C1 segment of cervical spinal cord (tissue), 14 donors: ENCODE measurements around the gene DMBX1.

Experiments used
- DNase-seq, 14 donors: peaks; one replicate each; lab custom pipeline; 2025; lab: John Stamatoyannopoulos, UW

DMBX1 gene

DNA sequence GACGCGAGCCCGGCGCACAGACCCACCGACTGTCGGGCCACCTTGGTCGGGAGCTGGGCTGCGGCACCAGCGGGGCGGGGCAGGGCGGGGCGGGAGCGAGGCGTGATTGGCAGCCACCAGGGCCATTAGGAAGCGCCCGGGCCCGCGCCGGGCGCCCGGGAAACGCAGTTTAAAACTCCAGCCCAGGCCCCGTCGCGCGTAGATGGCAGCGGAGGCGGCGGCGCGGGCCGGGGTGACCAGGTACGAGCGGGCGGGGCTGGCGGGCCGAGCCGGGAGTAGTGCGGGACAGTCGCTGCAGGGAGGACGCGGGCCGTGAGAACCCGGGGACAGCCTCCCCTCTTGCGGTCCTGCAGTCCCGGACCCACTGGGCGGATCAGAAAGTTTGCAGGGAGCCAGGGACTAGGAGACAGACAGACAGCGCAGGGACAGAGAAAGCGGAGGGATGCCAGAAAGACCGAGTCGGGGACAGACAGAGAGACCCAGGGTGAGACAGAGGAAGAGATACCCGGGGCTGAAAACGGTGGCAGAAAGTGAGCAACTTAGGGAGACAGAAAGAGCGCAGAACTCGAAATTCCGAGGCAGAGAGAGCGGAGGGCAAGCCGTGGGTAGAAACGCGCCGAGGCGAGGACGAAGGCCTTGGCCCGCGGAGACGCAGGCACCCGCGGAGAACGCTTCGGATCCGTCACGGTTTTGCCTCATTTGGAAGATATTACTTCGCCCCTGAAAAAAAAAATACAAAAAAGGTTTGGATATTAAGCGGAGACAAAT is at the start of gene DMBX1:
Gene DMBX1 (plus strand): TSS at position 199 of the 768 bp plus-strand sequence. CDS start 17,175 bp downstream, outside the sequence.
- no peak for DNase-seq

DNA sequence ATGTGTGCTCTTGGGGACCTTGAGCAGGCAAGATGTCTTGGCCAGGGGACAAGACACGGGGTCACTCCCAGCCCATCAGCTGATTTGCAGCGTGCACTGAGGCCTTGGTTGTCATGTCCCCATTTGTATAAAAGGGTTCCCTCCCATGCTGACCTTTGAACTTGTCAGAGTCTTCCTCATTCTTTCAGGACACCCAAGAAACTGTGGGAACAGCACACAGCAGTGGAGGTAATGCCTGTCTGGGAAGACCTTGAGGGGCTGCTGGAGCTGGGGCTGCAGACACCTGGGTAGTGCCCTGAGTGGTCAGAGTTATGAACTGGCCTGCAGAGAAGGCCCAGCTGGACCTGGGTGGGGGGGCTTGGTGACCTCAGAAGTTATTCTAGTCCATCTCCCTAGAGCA is 49.2 kb upstream of the DMBX1 start:
- no peak for DNase-seq

DNA sequence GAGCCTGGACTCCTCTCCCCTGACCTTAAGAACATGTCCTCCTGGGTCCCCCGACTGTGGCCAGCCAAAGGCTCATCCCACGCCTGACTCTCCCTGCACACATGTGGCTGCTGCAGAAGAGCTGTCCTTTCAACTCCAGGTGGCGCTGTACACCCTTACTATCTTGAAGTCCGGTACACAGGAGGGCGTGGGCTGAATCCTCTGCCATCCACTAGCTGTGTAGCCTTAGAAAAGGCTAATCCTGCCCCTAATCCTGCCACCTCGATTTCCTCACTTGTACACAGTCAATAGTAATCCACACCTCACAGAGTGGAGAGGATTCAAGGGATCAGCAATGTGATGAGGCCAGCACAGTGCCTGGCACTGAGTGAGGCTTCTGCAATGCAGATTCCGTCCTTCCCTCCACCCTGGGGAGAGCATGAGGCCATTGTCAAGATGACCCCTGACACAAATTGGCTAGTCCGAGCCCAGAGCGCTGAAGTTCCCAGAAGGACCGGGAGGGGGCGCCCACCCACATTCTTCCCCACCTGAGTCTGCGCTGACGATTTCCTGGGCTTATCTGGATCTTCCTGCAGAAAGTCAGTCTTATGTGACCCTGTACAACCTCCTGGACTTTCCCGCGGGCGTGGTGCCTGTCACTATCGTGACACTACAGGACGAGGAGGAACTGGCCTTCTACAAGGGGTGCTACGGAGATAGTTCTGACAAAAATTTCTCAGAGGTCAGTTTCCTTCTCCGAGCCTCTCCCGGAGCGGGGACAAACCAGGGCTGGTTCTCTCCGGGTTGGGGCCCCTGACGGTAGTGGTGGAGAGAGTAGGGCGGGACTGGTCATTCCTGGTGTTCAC is 47.1 kb upstream of the DMBX1 start:
- peak in 13 of 14 donors; percentile 4 to 68 (median 33) for DNase-seq

DNA sequence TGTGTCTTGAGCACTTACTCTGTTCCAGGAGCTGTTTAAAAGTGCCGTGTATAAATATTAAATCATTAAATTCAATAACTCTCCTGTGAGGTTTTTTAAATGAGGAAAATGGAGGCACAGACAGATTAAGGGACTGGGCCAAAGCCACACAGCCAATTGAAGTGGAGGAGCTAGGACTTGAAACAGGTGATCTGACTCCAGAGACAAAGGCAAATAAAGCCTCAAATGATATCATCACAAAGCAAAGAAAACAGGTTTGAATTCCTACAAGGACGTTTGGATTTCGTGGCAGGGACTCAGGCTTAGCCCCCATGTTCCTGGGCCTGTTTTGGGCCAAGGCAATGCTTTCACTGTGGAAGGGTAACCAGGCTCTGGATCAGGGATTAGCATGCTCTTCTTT is 45.2 kb upstream of the DMBX1 start:
- no peak for DNase-seq

GRCh38 chr1:46445773-46446256 is 43.8 kb upstream of the DMBX1 start:
- no peak for DNase-seq

DNA sequence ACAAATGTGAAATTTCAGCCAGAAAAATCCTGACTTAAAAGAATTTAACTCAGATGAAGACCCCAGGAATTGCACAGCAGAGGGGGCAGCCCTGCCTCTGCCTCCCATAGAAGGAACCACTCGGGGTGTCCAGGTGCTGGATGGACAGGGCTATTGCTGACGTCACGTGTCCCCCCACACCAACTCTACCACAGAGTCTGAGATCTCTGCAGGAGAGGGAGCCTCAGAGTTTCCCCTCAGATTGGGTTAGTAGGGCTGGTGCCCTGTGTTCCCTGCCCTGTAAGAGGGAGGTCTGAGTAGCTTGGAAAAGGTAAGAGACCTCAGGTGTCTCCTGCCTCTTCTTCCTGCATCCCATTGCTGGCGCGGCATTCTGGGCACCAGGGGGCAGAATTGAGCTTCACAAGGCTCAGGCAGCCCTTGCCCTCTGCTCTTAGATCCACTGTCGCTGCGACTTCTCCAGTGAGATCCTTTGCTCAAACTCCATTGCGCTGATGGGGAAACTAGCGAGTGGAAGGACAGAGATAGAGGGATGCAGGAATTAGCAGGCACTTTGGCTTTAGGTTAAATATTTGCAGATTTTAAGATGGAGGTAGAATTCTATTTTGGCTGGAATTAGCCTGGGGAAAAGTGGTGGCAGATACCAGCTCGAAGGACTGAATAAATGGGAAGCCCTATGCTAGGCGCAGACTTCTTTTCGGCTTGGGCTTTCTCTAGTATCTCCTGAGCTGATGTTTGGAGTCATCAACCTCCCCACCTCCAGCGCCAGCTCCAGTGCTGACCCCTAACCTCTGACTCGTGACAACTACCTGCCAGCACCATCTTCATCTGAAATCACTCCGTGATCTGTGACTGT is 42.8 kb upstream of the DMBX1 start:
- peak in 12 of 14 donors; percentile 7 to 60 (median 34) for DNase-seq

DNA sequence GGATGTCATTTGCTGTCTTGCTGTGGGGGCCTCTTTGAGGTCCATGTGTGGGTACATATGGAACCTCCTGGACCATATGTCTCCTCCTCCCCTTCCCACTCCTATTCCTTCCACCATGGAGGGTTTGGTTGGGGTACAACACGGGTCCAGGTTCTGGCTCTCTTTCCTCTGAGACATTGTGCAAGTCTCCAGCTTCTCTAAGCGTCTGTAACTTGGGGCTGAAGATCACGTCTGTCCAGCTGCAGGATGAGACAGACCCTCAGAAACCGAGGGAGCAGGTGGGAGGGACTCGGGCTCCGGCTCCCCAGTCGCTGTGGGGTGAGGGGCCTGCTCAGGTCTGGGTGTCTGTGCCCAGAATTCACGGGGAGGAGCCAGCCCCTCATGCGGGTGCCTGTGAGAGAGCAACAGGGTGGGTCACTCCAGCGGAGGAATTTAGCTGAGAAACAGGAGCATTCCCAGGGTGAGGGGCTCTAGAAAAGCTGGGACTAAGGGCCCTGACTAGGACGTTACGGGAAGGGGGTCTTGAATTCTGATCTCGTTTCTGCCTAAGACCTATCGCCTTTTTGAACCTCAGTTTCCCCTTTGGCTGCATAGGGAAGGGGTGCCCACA is 42.0 kb upstream of the DMBX1 start:
- no peak for DNase-seq

DNA sequence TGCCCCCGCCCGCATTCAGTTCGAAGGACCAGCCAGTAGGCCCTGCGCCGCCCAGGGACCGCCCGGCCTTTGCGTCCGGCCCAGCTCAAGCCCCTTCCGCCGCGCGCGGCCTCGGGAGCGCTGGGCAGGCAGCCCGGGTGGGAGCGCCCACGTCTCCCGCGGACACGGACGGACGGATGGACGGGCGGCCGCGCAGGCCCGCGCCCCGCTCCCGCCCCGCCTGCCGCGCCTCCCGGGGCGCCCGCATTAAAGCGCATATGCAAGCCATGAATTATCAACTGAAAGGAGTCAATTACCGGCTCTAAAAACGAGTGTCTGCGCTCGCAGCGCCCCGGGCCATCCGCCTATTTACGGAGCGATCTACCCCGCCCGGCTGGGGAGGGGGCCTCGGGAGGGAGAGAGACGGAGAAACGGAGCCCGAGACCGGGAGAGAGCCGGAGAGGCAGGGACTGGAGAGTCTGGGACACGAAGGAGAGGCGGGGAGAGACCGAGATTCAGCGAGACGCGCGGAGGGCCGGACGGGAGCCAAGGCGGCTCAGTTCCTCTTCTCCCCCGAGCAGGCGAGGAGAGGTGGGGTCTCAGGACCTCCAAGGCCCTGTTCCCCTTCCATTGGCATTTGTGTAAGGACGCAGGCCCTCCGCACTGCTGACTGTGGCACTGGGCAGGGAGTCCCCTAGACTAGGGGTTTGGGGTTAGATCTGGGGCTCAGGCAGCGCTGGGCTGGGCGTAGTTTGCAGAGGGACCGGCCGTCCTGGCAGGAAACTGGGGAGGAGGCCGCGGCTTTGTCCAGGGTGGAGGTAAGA is 41.3 kb upstream of the DMBX1 start:
- DNase-seq: no peak

- DNase-seq: no peak
These were observed 40.1 kb upstream of the DMBX1 start for GRCh38 chr1:46449223-46450159.

GRCh38 chr1:46450160-46450517 is 39.5 kb upstream of the DMBX1 start:
- DNase-seq: no peak

DNA sequence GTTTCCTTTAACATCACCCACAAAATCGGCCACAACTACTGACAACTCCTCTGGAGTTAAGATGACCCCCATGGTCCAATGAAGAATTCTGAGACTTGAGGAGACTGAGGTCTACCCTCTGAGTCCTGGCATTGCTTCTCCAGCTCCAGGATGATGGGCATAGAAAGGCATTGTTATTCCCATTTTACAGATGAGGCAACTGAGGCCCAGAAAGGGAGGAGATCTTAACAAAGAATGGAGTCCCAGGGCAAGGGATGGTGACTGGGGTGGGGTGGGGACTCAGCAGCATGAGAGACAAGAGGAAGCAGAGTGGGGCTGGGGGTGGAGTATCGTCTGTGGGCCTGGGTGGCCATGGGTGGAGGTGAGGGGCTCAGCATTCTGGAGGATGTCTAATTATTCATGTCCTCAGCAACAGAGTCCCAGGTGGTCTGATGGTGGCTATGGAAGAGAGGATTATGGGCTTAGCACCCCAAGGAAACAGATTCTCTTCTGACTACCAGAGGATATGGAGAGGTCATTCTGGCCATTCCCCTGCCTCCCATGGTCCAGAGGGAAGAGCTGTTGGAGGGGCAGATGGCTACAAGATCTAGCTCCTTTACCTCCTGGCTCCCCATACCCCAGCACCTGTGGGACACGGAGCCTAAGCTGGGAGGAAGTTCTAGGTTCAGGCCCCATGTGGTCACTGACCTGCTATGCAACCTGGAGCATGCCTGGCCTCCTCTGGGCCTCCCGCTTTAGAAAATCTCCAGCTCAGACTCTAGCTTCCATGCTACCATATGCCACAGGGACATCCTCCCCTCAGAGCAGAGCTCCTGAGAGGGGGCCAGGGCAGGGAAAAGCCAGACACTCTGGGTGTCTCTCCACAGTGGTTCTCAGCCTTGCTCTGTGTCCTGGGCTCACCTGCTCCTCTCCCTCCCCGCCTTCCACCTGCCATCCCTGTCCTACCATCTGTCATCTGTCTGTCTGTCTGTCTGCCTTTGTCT is 37.4 kb upstream of the DMBX1 start:
- no peak for DNase-seq

DNA sequence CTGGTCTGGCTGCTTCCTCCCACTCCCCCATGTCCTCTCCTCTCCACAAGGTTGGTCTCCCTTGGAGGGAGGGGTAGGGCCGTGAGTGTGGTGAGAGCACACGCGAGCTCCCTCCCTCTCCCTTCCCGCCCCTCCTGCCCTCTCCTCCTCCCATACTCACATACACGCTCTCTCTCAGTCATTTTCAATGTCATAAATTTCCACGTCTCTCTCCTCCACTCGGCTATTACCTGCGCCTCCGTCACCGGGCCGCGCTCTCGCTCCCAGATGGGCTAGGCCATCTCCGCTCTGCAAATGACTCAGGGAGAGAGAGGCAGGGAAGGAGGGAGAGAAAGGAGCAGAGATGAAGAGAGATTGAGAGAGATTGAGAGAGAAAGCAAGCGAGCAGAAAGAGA is 36.7 kb upstream of the DMBX1 start:
- no peak for DNase-seq

GRCh38 chr1:46453449-46453848 is 36.2 kb upstream of the DMBX1 start:
- DNase-seq: no peak

- no peak for DNase-seq
These were observed 33.7 kb upstream of the DMBX1 start for GRCh38 chr1:46455951-46456350.

- DNase-seq: no peak
These were observed 33.1 kb upstream of the DMBX1 start for GRCh38 chr1:46456411-46456963.

- no peak for DNase-seq
These were observed 32.5 kb upstream of the DMBX1 start for GRCh38 chr1:46457178-46457577.

DNA sequence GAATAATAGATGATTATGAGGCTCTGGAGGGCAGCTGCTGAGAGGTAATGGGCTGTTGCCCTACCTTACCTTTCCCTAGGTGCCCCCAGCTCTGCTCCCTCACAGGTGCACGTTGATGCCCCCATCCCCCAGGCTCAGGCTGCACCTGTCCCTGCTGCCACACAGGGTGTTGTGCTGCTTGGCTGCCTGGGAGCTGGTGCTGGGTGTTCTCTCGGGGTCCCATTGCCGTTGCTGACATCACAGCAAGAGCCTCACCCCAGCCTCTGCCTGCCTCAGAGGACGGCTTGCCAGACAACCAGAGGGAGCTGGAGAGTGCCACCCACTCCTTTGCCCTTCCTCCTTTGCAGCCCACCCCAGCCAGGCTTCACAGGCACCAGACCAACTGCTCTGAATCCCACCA is 31.4 kb upstream of the DMBX1 start:
- no peak for DNase-seq

DNA sequence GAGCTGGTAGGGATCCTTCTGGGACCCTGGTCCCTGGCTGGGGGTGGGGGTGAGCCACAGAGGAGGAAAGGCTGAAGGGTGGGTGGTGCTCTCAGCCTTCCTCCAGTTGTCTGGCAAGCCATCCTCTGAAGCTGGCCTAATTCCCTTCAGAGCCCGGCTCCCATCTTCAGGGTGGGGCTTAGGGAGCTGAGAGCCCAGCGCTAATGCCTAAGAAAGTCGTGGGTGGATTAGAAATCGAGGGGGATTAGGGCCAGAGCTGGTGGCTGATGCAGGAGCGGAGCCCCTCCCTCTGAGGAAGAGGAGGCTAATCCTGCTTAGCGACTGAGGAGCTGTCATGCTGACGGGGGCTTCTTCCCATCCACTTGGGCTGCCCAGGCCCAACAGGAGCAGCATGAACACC is 30.8 kb upstream of the DMBX1 start:
- no peak for DNase-seq
